ENCODE results near the gene PRPF19. TPM values are rescaled to one million over a fixed set of nuclear protein-coding genes. Genes with fewer than 3 reads are reported as not detected.
A peak's percentile ranks its signal among the peaks of the same experiment; 100 is the strongest.

PRPF19 gene
- total RNA-seq, 1 experiment from 2014 or later = 116 TPM

- no peak for DNase-seq (ENCODE audit: low spot score)
- H3K4me3 Mint-ChIP-seq = no peak within 1 kb of the TSS
- no peaks in the 10 kb centered on the region for H3K9me3 Mint-ChIP-seq
- H3K27me3 Mint-ChIP-seq (ENCODE audit: low read depth) = no peaks in the 10 kb centered on the region; the same call in 1 of the 2 replicates
- POLR2A ChIA-PET = interaction anchor here (0.7 kb wide), 1 partner anchor 906 kb away, joined by 4 read pairs; no protein-coding TSS in a partner anchor
- no peaks in the 10 kb centered on the region for H3K4me1 Mint-ChIP-seq
- no peaks in the 10 kb centered on the region for H3K36me3 Mint-ChIP-seq
- CTCF ChIA-PET = interaction anchor here (0.5 to 7.9 kb wide), 6 partner anchors 12 to 160 kb away, joined by 4 to 44 read pairs (median 7); partner anchors contain the start of gene PTGDR2
- no peak within 1 kb of the TSS for H3K27ac Mint-ChIP-seq
- TF ChIP-seq, protein P1, sequence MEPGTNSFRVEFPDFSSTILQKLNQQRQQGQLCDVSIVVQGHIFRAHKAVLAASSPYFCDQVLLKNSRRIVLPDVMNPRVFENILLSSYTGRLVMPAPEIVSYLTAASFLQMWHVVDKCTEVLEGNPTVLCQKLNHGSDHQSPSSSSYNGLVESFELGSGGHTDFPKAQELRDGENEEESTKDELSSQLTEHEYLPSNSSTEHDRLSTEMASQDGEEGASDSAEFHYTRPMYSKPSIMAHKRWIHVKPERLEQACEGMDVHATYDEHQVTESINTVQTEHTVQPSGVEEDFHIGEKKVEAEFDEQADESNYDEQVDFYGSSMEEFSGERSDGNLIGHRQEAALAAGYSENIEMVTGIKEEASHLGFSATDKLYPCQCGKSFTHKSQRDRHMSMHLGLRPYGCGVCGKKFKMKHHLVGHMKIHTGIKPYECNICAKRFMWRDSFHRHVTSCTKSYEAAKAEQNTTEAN (CRISPR knock-in tag; IDR thresholded peaks at IDR 0.05) = no peak
- TF ChIP-seq, protein P2, sequence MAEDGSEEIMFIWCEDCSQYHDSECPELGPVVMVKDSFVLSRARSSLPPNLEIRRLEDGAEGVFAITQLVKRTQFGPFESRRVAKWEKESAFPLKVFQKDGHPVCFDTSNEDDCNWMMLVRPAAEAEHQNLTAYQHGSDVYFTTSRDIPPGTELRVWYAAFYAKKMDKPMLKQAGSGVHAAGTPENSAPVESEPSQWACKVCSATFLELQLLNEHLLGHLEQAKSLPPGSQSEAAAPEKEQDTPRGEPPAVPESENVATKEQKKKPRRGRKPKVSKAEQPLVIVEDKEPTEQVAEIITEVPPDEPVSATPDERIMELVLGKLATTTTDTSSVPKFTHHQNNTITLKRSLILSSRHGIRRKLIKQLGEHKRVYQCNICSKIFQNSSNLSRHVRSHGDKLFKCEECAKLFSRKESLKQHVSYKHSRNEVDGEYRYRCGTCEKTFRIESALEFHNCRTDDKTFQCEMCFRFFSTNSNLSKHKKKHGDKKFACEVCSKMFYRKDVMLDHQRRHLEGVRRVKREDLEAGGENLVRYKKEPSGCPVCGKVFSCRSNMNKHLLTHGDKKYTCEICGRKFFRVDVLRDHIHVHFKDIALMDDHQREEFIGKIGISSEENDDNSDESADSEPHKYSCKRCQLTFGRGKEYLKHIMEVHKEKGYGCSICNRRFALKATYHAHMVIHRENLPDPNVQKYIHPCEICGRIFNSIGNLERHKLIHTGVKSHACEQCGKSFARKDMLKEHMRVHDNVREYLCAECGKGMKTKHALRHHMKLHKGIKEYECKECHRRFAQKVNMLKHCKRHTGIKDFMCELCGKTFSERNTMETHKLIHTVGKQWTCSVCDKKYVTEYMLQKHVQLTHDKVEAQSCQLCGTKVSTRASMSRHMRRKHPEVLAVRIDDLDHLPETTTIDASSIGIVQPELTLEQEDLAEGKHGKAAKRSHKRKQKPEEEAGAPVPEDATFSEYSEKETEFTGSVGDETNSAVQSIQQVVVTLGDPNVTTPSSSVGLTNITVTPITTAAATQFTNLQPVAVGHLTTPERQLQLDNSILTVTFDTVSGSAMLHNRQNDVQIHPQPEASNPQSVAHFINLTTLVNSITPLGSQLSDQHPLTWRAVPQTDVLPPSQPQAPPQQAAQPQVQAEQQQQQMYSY (CRISPR knock-in tag; IDR thresholded peaks at IDR 0.05) = peak; percentile 59; the same call in 1 of the 2 replicates
- peak; percentile 31; the same call in 1 of the 2 replicates for ATAC-seq
These were observed 39.2 kb downstream of the PRPF19 start, which contains the start of gene ZP1 for GRCh38 chr11:60866911-60867870. Gene ZP1, plus strand, starts transcription at chr11:60867542. Its CDS starts 20 bp downstream, at chr11:60867562.

DNA sequence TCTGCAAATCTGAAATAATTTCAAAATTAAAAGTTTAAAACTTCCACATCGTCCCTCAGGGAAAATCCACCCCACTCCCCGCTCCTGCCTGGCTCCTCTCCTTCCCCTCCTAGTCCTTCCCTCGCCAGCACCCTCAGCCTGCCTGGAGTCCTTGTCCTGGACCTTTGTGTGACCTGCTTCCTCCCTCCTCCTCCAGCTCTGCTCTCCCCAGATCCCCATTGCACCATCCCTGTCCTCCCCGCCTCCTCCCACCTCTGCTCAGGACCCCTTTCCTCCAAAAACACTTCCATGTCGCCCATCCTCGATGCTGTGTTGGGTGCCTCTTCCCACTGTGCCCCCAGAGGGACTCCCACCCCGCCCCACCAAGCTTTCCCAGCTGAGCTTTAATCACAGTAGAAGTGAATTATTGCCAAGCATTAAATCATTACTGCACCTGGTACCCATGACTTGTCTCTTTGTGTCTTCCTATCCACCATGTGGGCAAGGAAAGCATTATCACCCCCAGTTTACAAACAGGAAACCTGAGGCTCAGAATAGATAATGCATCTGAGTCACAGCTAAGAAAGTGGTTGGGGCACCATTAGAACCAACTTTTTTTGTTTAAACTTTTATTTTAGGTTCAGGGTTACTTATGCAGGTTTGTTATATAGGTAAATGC lies 41.4 kb downstream of the PRPF19 start:
- Mint-ChIP-seq H3K4me3 (no peak overlapping the region), H3K36me3 (no peaks in the 10 kb centered on the region), H3K27ac (no peak overlapping the region), H3K9me3 (no peaks in the 10 kb centered on the region), H3K27me3 (ENCODE audit: low read depth) (no peaks in the 10 kb centered on the region; the same call in 1 of the 2 replicates), H3K4me1 (no peaks in the 10 kb centered on the region)
- DNase-seq (ENCODE audit: low spot score) (no peak), ATAC-seq (no peak)
- POLR2A ChIA-PET = no interaction called here
- CTCF ChIA-PET = interaction anchor here (1.0 to 2.4 kb wide), 2 partner anchors 23 to 34 kb away, joined by 4 to 8 read pairs; no protein-coding TSS in a partner anchor
- no peak for TF ChIP-seq ZNF396 (CRISPR knock-in tag; IDR thresholded peaks at IDR 0.05; ENCODE audit: borderline replicate concordance)
- TF ChIP-seq ZNF416 (CRISPR knock-in tag; IDR thresholded peaks at IDR 0.05) = no peak
- TF ChIP-seq ZNF138 (CRISPR knock-in tag; conservative IDR thresholded peaks at IDR 0.05) = no peak
- TF ChIP-seq, protein P2 (CRISPR knock-in tag; IDR thresholded peaks at IDR 0.05) = no peak
- TF ChIP-seq TP53 (CRISPR knock-in tag; IDR thresholded peaks at IDR 0.05) = no peak
- TF ChIP-seq MYBL2 (CRISPR knock-in tag; IDR thresholded peaks at IDR 0.05) = no peak
- no peak for TF ChIP-seq ZBTB21 (CRISPR knock-in tag; IDR thresholded peaks at IDR 0.05; ENCODE audit: borderline replicate concordance)
- TF ChIP-seq AFF4 (CRISPR knock-in tag; IDR thresholded peaks at IDR 0.05; ENCODE audit: borderline replicate concordance) = no peak
- TF ChIP-seq, protein P3, sequence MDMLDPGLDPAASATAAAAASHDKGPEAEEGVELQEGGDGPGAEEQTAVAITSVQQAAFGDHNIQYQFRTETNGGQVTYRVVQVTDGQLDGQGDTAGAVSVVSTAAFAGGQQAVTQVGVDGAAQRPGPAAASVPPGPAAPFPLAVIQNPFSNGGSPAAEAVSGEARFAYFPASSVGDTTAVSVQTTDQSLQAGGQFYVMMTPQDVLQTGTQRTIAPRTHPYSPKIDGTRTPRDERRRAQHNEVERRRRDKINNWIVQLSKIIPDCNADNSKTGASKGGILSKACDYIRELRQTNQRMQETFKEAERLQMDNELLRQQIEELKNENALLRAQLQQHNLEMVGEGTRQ (CRISPR knock-in tag; IDR thresholded peaks at IDR 0.05) = no peak
- no peak for TF ChIP-seq ATF6 (CRISPR knock-in tag; IDR thresholded peaks at IDR 0.05)
- TF ChIP-seq ZNF219 (CRISPR knock-in tag; IDR thresholded peaks at IDR 0.05; ENCODE audit: borderline replicate concordance) = no peak
- TF ChIP-seq ZNF317 (CRISPR knock-in tag; IDR thresholded peaks at IDR 0.05; ENCODE audit: borderline replicate concordance, low read depth) = no peak
- no peak for TF ChIP-seq GRHL2 (CRISPR knock-in tag; IDR thresholded peaks at IDR 0.05; ENCODE audit: insufficient replicate concordance, severe bottlenecking)
